Activated B cell treated with CpG ODN at 0.5 μM for 24 hours (primary cell): ENCODE results near the gene PHACTR2. TPM values are rescaled to one million over a fixed set of nuclear protein-coding genes. Genes with fewer than 3 reads are reported as not detected.

ENCODE experiments used
- ATAC-seq: fragments of 200-7000 bp; cut with Tn5 transposase; one replicate; pipeline ENCODE4 v1.10.0; 2021; ENCODE audit warnings: low read depth, mild to moderate bottlenecking, moderate library complexity
- CTCF ChIA-PET: fragments of 350-600 bp; sonication (Branson Sonifier 250); formaldehyde crosslinking; loops from one replicate; lab custom pipeline; 2021; ENCODE audit warnings: antibody characterized with exemption; lab: Charles Lee
- POLR2A ChIA-PET: fragments of 350-600 bp; sonication (Branson Sonifier 250); formaldehyde crosslinking; loops from one replicate; lab custom pipeline; 2021; ENCODE audit warnings: antibody characterized with exemption; lab: Charles Lee
- DNase-seq: peaks from one replicate; pipeline ENCODE4 v3.0.0; 2022
- H3K27ac Mint-ChIP-seq: one replicate; pipeline ENCODE4 v1.8.0; 2020; ENCODE audit warnings: mixed read lengths
- H3K27me3 Mint-ChIP-seq: one replicate; pipeline ENCODE4 v1.8.0; 2021; ENCODE audit warnings: mixed read lengths
- H3K36me3 Mint-ChIP-seq: one replicate; pipeline ENCODE4 v1.8.0; 2021; ENCODE audit warnings: low read depth, mixed read lengths
- H3K4me1 Mint-ChIP-seq: one replicate; pipeline ENCODE4 v1.8.0; 2021; ENCODE audit warnings: mixed read lengths
- H3K4me3 Mint-ChIP-seq: one replicate; pipeline ENCODE4 v1.8.0; 2020; ENCODE audit warnings: mild to moderate bottlenecking, mixed read lengths
- H3K9me3 Mint-ChIP-seq: one replicate; pipeline ENCODE4 v1.8.0; 2020; ENCODE audit warnings: mixed read lengths
- intact Hi-C: fragments of 100-400 bp; cut with micrococcal nuclease; formaldehyde crosslinking; loops from one replicate; pipeline ENCODE4 v1.15.1; 2024
- total RNA-seq: library from RNA; stranded (reverse); gene quantifications from 2 replicates; pipeline ENCODE4 v1.2.3, GENCODE V29; 2022
- TF ChIP-seq, protein P1 (sequence below): fragments of 200-600 bp; IDR thresholded peaks from one replicate; pipeline ENCODE4 v1.8.0; 2022; ENCODE audit warnings: antibody characterized with exemption, mild to moderate bottlenecking

The PHACTR2 gene
- total RNA-seq, 1 donor from 2014 or later: 11.7 TPM

DNA sequence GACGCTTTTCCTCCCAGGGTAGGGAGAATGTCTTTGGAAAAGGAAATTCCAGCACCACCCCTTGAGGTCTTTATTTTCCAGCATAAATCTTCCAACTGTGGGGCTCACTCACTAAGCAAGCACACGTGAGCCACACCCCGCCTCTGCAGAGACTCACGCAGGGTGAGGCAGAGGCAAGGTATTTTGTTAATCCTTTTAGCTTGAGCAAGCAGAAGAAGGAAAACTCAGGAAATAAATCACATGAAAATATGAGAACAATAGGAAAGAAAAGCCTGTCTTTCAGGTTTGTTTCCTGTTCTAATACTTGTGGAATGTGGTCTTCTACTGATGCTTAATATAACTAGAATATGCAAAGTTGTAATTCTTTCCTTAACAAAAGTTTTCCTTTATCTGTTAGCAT, 4.1 kb upstream of the PHACTR2 start:
- peaks cover 31% of the 10 kb centered on the region for H3K27me3 Mint-ChIP-seq
- no peak overlapping the region for H3K4me3 Mint-ChIP-seq
- POLR2A ChIA-PET: no interaction called here
- peaks cover 11% of the 10 kb centered on the region for H3K9me3 Mint-ChIP-seq
- ATAC-seq (no peak), DNase-seq (no peak)
- peaks cover 8% of the 10 kb centered on the region for H3K4me1 Mint-ChIP-seq
- TF ChIP-seq, protein P1, sequence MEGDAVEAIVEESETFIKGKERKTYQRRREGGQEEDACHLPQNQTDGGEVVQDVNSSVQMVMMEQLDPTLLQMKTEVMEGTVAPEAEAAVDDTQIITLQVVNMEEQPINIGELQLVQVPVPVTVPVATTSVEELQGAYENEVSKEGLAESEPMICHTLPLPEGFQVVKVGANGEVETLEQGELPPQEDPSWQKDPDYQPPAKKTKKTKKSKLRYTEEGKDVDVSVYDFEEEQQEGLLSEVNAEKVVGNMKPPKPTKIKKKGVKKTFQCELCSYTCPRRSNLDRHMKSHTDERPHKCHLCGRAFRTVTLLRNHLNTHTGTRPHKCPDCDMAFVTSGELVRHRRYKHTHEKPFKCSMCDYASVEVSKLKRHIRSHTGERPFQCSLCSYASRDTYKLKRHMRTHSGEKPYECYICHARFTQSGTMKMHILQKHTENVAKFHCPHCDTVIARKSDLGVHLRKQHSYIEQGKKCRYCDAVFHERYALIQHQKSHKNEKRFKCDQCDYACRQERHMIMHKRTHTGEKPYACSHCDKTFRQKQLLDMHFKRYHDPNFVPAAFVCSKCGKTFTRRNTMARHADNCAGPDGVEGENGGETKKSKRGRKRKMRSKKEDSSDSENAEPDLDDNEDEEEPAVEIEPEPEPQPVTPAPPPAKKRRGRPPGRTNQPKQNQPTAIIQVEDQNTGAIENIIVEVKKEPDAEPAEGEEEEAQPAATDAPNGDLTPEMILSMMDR: no peak
- H3K36me3 Mint-ChIP-seq: no peaks in the 10 kb centered on the region
- H3K27ac Mint-ChIP-seq: no peak overlapping the region
- CTCF ChIA-PET: no interaction called here
- intact Hi-C loops: loop anchor here (10.0 kb wide), 1 partner anchor 199 kb away; no protein-coding TSS in a partner anchor

DNA sequence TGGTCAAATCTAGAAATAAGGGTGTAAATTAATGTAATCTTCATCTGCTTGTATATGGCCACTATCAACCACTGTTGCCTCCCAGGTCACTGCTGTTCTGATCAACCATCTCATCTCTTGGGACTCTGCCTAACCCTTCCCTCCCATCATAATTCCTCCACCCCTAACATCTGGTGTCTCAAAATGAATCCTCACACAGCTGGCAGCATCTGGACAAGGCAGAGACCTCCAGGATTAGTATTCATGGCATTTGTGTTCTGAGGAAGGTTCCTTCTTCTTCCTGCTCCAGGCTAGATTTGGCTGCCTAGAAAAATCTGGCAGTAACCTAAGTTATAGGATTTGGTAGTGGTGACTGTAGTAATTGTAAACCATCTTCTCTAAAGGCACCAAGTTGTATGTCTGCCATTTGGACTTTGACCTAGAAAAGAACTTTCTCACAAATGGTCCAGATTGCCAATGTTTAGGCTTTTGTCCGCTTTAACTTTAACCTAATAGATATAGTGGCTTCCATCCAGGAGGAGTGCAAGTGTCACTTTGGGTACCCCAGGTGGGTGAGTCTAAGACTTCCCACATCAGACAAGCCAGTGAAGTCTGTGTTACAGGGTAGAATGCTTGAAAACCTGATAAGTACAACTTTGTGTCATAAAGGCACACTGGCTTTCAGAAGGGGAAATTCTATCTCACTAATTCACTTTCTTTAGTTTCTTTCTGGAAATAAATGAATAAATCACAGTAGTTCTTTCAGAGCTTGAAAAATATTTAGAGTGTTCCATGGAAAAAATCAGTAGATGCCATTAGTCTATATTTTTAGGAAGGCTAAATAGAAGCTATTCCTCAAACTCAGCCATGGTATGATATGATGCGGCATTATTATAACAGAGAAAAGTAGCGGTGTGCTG, 3.0 kb upstream of the PHACTR2 start:
- H3K4me1 Mint-ChIP-seq: peaks cover 13% of the 10 kb centered on the region
- intact Hi-C loops: loop anchor here (10.0 kb wide), 1 partner anchor 200 kb away; no protein-coding TSS in a partner anchor
- peaks cover 5% of the 10 kb centered on the region for H3K9me3 Mint-ChIP-seq
- H3K4me3 Mint-ChIP-seq: no peak overlapping the region
- DNase-seq (no peak), ATAC-seq (no peak)
- POLR2A ChIA-PET: no interaction called here
- H3K27ac Mint-ChIP-seq: no peak overlapping the region
- peaks cover 36% of the 10 kb centered on the region for H3K27me3 Mint-ChIP-seq
- no peaks in the 10 kb centered on the region for H3K36me3 Mint-ChIP-seq
- CTCF ChIA-PET: no interaction called here
- TF ChIP-seq, protein P1: no peak

DNA sequence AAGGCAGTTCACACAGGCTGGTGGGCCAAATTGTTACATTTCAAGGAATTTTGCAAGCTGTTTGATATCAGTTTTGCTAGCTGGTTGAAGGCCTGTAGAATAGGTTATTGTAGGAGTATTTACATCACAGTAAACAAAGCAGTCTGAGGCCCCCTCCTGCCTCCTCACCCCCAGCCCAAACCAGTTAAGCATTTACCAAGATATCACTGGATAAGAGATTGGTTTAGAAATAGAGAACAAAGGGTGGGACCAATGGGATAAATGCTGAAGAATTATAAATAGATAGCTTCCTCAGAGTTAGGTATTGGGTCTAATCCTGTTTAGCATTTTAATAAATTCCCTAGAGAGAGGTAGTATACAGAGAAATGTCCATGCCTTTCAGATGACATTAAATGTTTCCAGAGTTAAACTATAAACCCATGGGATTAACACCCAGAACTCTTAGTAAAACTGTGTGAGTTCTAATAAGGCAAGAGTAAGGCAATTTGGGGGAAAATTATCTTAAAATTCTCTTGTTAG, 2.3 kb upstream of the PHACTR2 start:
- peaks cover 13% of the 10 kb centered on the region for H3K4me1 Mint-ChIP-seq
- no peak for ATAC-seq
- H3K9me3 Mint-ChIP-seq: peaks cover 1% of the 10 kb centered on the region
- no peak overlapping the region for H3K27ac Mint-ChIP-seq
- peaks cover 41% of the 10 kb centered on the region for H3K27me3 Mint-ChIP-seq
- TF ChIP-seq, protein P1: no peak
- ChIA-PET CTCF (no interaction called here), POLR2A (no interaction called here)
- H3K4me3 Mint-ChIP-seq: no peak overlapping the region
- no peaks in the 10 kb centered on the region for H3K36me3 Mint-ChIP-seq
- intact Hi-C loops: loop anchor here (10.0 kb wide), 1 partner anchor 201 kb away; no protein-coding TSS in a partner anchor
- no peak for DNase-seq

DNA sequence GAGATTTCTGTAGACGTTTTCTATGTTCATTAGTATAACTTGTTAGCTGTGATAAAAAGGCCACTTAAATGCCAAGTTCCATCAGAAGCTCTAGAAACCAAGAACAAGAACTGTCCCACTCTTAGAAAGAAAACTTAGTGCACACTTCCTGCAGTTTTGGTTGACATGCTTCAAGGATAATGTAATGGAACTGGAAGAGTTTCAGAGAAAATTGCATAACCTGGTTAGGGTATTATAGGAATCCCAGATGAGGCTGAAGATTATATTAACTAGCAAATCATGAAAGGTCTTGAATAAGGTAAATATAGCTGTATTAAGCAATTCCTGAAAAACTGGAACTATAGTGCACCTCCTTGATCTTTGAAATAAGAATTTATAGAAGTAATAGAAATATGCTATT, 1.8 kb upstream of the PHACTR2 start:
- no peak overlapping the region for H3K27ac Mint-ChIP-seq
- ATAC-seq: no peak
- intact Hi-C loops: loop anchor here (10.0 kb wide), 1 partner anchor 201 kb away; no protein-coding TSS in a partner anchor
- TF ChIP-seq, protein P1: no peak
- peaks cover 42% of the 10 kb centered on the region for H3K27me3 Mint-ChIP-seq
- ChIA-PET POLR2A (no interaction called here), CTCF (no interaction called here)
- no peaks in the 10 kb centered on the region for H3K36me3 Mint-ChIP-seq
- no peak overlapping the region for H3K4me3 Mint-ChIP-seq
- no peaks in the 10 kb centered on the region for H3K9me3 Mint-ChIP-seq
- H3K4me1 Mint-ChIP-seq: peaks cover 13% of the 10 kb centered on the region
- no peak for DNase-seq

DNA sequence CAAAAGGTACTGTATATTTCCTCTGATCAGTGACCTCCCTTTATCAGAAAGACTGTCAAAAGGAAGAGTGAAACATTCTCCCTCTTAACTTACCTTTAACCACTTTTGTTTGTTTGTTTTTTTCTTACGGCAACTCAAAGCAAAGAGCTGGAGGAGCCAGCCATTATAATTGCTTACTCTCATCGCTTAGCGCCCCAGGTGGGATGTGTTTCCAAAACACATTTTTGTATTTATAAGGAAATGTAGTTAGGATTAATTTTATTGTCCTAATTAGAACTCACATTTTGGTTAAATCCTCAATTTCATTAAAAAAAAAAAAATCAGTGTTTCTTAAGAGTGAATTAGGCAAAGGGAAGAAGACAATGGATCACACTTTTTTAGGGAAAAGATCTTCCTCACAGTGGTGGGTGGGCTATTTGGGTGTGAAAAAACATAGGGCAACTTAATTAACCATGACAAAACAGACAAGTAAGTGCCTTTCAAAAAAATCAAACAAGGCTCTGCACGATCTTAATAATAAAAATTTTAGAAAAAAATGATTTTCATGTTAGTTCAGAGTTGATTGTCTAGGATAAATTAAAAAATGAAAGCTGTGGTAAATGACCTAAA, 1.2 kb upstream of the PHACTR2 start:
- H3K27ac Mint-ChIP-seq: no peak overlapping the region
- intact Hi-C loops: loop anchor here (10.0 kb wide), 1 partner anchor 202 kb away; no protein-coding TSS in a partner anchor
- TF ChIP-seq, protein P1: no peak
- peaks cover 46% of the 10 kb centered on the region for H3K27me3 Mint-ChIP-seq
- no peaks in the 10 kb centered on the region for H3K9me3 Mint-ChIP-seq
- no peaks in the 10 kb centered on the region for H3K36me3 Mint-ChIP-seq
- ChIA-PET POLR2A (no interaction called here), CTCF (no interaction called here)
- H3K4me1 Mint-ChIP-seq: peaks cover 13% of the 10 kb centered on the region
- DNase-seq (no peak), ATAC-seq (no peak)
- H3K4me3 Mint-ChIP-seq: no peak overlapping the region
